Spleen (tissue), 11 donors: ENCODE data around the gene SLC10A6. TPM values are rescaled to one million over a fixed set of nuclear protein-coding genes. Genes with fewer than 3 reads are reported as not detected.

Experiments
- DNase-seq: peaks from one replicate; pipeline ENCODE4 v3.0.0-alpha.2; 2020
- H3K27ac ChIP-seq, 8 donors: fragments of 200-600 bp; sonication (generic) in 7 of 8; 1 replicate in 4 of 8; 2 replicates in 4 of 8; pipeline versions ENCODE4 v1.5.0 to v1.8.0; 2016 to 2021; ENCODE audit warnings: inconsistent platforms in 4 of 8, mild to moderate bottlenecking in 4 of 8, moderate library complexity in 1 of 8
- H3K27me3 ChIP-seq, 7 donors: fragments of 200-600 bp; sonication (generic) in 6 of 7; replicated peaks in 1 of 7; 1 replicate in 4 of 7; 2 replicates in 3 of 7; pipeline versions ENCODE4 v1.5.0 to v1.8.0; 2016 to 2021; ENCODE audit warnings: inconsistent platforms in 3 of 7, mild to moderate bottlenecking in 1 of 7
- H3K36me3 ChIP-seq, 6 donors: fragments of 200-600 bp; sonication (generic) in 5 of 6; 1 replicate in 4 of 6; 2 replicates in 2 of 6; pipeline versions ENCODE4 v1.5.0 to v1.8.0; 2016 to 2021; ENCODE audit warnings: inconsistent platforms in 2 of 6
- H3K4me1 ChIP-seq, 6 donors: fragments of 200-600 bp; sonication (generic) in 5 of 6; 1 replicate in 3 of 6; 2 replicates in 3 of 6; pipeline versions ENCODE4 v1.5.0 to v1.8.0; 2016 to 2021; ENCODE audit warnings: inconsistent platforms in 3 of 6
- H3K4me3 ChIP-seq, 8 donors: fragments of 200-600 bp; sonication (generic) in 7 of 8; 1 replicate in 4 of 8; 2 replicates in 4 of 8; pipeline versions ENCODE4 v1.5.0 to v1.8.0; 2016 to 2021; ENCODE audit warnings: inconsistent platforms in 4 of 8, mild to moderate bottlenecking in 4 of 8, moderate library complexity in 2 of 8
- H3K9me3 ChIP-seq, 8 donors: fragments of 200-600 bp; sonication (generic) in 7 of 8; 1 replicate in 4 of 8; 2 replicates in 4 of 8; pipeline versions ENCODE4 v1.5.0 to v1.8.0; 2016 to 2021; ENCODE audit warnings: inconsistent platforms in 4 of 8
- CTCF ChIP-seq, 11 experiments: fragments of 200-600 bp in 7 of 11; fragments of 450-650 bp in 4 of 11; sonication (generic) in 4 of 11; IDR thresholded peaks in 8 of 11; conservative IDR thresholded peaks in 3 of 11; 1 replicate in 7 of 11; 2 replicates in 4 of 11; pipeline versions ENCODE4 v1.4.0 to v1.8.0; 2016 to 2021; ENCODE audit warnings: antibody characterized with exemption in 11 of 11, inconsistent platforms in 4 of 11, mild to moderate bottlenecking in 1 of 11
- POLR2A ChIP-seq, 3 donors: fragments of 450-650 bp; IDR thresholded peaks; one replicate each; pipeline ENCODE4 v1.5.1; 2017; ENCODE audit warnings: antibody characterized with exemption in 3 of 3, mild to moderate bottlenecking in 1 of 3
- POLR2AphosphoS5 ChIP-seq, 3 donors: sonication (generic); formaldehyde crosslinking; IDR thresholded peaks; one replicate each; pipeline ENCODE4 v1.5.1; 2017; ENCODE audit warnings: antibody characterized with exemption in 3 of 3
- WGBS, 5 donors: extraction: QIAGEN DNeasy Blood & Tissue Kit in 3 of 5; methylation state at CpG; one replicate each; pipeline versions ENCODE4 v1.1.5 to v1.1.7; 2013 to 2018; 5-methylcytosine and 5-hydroxymethylcytosine counted together
- intact Hi-C: fragments of 100-400 bp; cut with DNase I; formaldehyde crosslinking; loops from one replicate; pipeline ENCODE4 v1.15.0; 2023; ENCODE audit warnings: low total_unique reads
- polyA plus RNA-seq, 3 donors: library from polyadenylated mRNA; stranded (reverse); fragments of 200-250 nt; gene quantifications; one replicate each; pipeline ENCODE4 v1.2.1, GENCODE V29; 2013
- total RNA-seq, 7 donors: library from RNA; depleted of rRNA in 3 of 7; stranded (reverse); fragments of >200 nt in 3 of 7; fragmentation: NEBNext Ultra II Directional in 4 of 7; extraction: Animal tissue kit (Norgen Biotek cat#: 25700) in 4 of 7; gene quantifications; one replicate each; pipeline versions ENCODE4 v1.1.0 to v1.2.1, GENCODE V29; 2016 to 2021
- donor health status: healthy with polysubstance abuse.
- donor health status: DM: no; HTN: no; CAD: no; lungs with moderate emphysema.
- donor health status: DM: no; HTN: no; CAD: no.
- donor health status: Bipolar disorder and iron deficiency.
- donor health status: healthy.
- donor health status: DM: no; HTN: no; CAD: no.
- donor health status: DM: yes; HTN: yes; CAD: no.

The SLC10A6 gene
- total and polyA plus RNA-seq, 10 donors: 0.49 to 3.7 (median 1.1) TPM; not detected in 4

- Histone ChIP-seq H3K27me3 (no peaks in the 10 kb centered on the region), H3K4me3 (no peak overlapping the region), H3K9me3 (peaks cover 0 to 22% (median 16%) of the 10 kb centered on the region in 8 donors), H3K4me1 (no peaks in the 10 kb centered on the region), H3K36me3 (peaks cover 0 to 15% (median 0%) of the 10 kb centered on the region in 6 donors), H3K27ac (no peak overlapping the region)
- 86 to 93% (median 90%) methylated on average over 3 of the region's 3 CpGs for WGBS, 5 donors
- TF ChIP-seq POLR2A (IDR thresholded peaks at IDR 0.05) (no peak), CTCF (IDR thresholded peaks at IDR 0.05 in 8 of 11, conservative IDR thresholded peaks at IDR 0.05 in 3 of 11) (no peak), POLR2AphosphoS5 (IDR thresholded peaks at IDR 0.05) (no peak)
- no peak for DNase-seq
- intact Hi-C loops: no loop called here
These were observed 30.3 kb downstream of the SLC10A6 start for GRCh38 chr4:86818841-86819240.

GRCh38 chr4:86818211-86818610, 31.0 kb downstream of the SLC10A6 start:
- no peak for TF ChIP-seq CTCF (IDR thresholded peaks at IDR 0.05 in 8 of 11, conservative IDR thresholded peaks at IDR 0.05 in 3 of 11)
- no peak for TF ChIP-seq POLR2A (IDR thresholded peaks at IDR 0.05)
- TF ChIP-seq POLR2AphosphoS5 (IDR thresholded peaks at IDR 0.05): no peak
- Histone ChIP-seq H3K27me3 (no peaks in the 10 kb centered on the region), H3K4me1 (no peaks in the 10 kb centered on the region), H3K9me3 (peaks cover 0 to 22% (median 16%) of the 10 kb centered on the region in 8 donors), H3K4me3 (no peak overlapping the region), H3K36me3 (peaks cover 0 to 15% (median 0%) of the 10 kb centered on the region in 6 donors), H3K27ac (no peak overlapping the region)
- no peak for DNase-seq
- 83 to 95% (median 87%) methylated on average over 2 of the region's 2 CpGs for WGBS, 5 donors
- intact Hi-C loops: no loop called here

- intact Hi-C loops: no loop called here
- Histone ChIP-seq H3K9me3 (peaks cover 0 to 22% (median 16%) of the 10 kb centered on the region in 8 donors), H3K27me3 (no peaks in the 10 kb centered on the region), H3K27ac (no peak overlapping the region), H3K4me3 (no peak overlapping the region), H3K4me1 (no peaks in the 10 kb centered on the region), H3K36me3 (peaks cover 0 to 15% (median 0%) of the 10 kb centered on the region in 6 donors)
- DNase-seq: no peak
- WGBS, 5 donors: 89 to 96% (median 91%) methylated on average over 9 of the region's 9 CpGs
- TF ChIP-seq CTCF (IDR thresholded peaks at IDR 0.05 in 8 of 11, conservative IDR thresholded peaks at IDR 0.05 in 3 of 11): no peak
- TF ChIP-seq POLR2A (IDR thresholded peaks at IDR 0.05): no peak
- TF ChIP-seq POLR2AphosphoS5 (IDR thresholded peaks at IDR 0.05): no peak
These were observed 32.5 kb downstream of the SLC10A6 start for GRCh38 chr4:86816501-86817273.

GRCh38 chr4:86815653-86816052, 33.5 kb downstream of the SLC10A6 start:
- peaks cover 0 to 22% (median 16%) of the 10 kb centered on the region in 8 donors for H3K9me3 ChIP-seq
- no peak for TF ChIP-seq CTCF (IDR thresholded peaks at IDR 0.05 in 8 of 11, conservative IDR thresholded peaks at IDR 0.05 in 3 of 11)
- DNase-seq: no peak
- 63 to 83% (median 68%) methylated on average over 1 of the region's 1 CpG for WGBS, 5 donors
- H3K4me3 ChIP-seq: no peak overlapping the region
- no peaks in the 10 kb centered on the region for H3K4me1 ChIP-seq
- intact Hi-C loops: no loop called here
- H3K27ac ChIP-seq: no peak overlapping the region
- peaks cover 0 to 15% (median 0%) of the 10 kb centered on the region in 6 donors for H3K36me3 ChIP-seq
- H3K27me3 ChIP-seq: no peaks in the 10 kb centered on the region
